H9 (cell line): Measurements from ENCODE around the gene CWC22. TPM values are rescaled to one million over a fixed set of nuclear protein-coding genes. Genes with fewer than 3 reads are reported as not detected.

ENCODE experiments used
- DNase-seq: peaks from one replicate; pipeline ENCODE4 v3.0.0-alpha.2; 2017
- H2AFZ ChIP-seq: one replicate; pipeline ENCODE4 v1.6.1; 2013; ENCODE audit warnings: mild to moderate bottlenecking, low read length, control low read depth, moderate library complexity
- H2AK5ac ChIP-seq: 2 replicates; pipeline ENCODE4 v1.6.1; 2013; ENCODE audit warnings: low read length, control low read depth, mixed read lengths; ENCODE audit not compliant: insufficient read length
- H2BK120ac ChIP-seq: one replicate; pipeline ENCODE4 v1.6.1; 2013; ENCODE audit warnings: low read depth, mild to moderate bottlenecking, low read length, control low read depth, inconsistent platforms; ENCODE audit not compliant: poor library complexity, severe bottlenecking
- H2BK12ac ChIP-seq: 2 replicates; pipeline ENCODE4 v1.6.1; 2013; ENCODE audit warnings: low read length, control low read depth, mixed read lengths, low read depth; ENCODE audit not compliant: insufficient read length
- H2BK15ac ChIP-seq: 2 replicates; pipeline ENCODE4 v1.6.1; 2013; ENCODE audit warnings: low read depth, low read length, control low read depth
- H2BK20ac ChIP-seq: one replicate; pipeline ENCODE4 v1.6.1; 2013; ENCODE audit warnings: low read depth, mild to moderate bottlenecking, low read length, control low read depth, inconsistent platforms; ENCODE audit not compliant: poor library complexity, severe bottlenecking
- H2BK5ac ChIP-seq: 2 replicates; pipeline ENCODE4 v1.6.1; 2013; ENCODE audit warnings: low read length, control low read depth, mixed read lengths; ENCODE audit not compliant: insufficient read length
- H3K14ac ChIP-seq: 2 replicates; pipeline ENCODE4 v1.6.1; 2013; ENCODE audit warnings: low read length, control low read depth; ENCODE audit not compliant: insufficient read depth
- H3K18ac ChIP-seq: 2 replicates; pipeline ENCODE4 v1.6.1; 2013; ENCODE audit warnings: low read depth, mild to moderate bottlenecking, mixed read lengths, low read length, control low read depth; ENCODE audit not compliant: insufficient read length
- H3K23ac ChIP-seq: 2 replicates; pipeline ENCODE4 v1.6.1; 2013; ENCODE audit warnings: low read length, control low read depth, mixed read lengths, low read depth; ENCODE audit not compliant: insufficient read length
- H3K23me2 ChIP-seq: 2 replicates; pipeline ENCODE4 v1.6.1; 2013; ENCODE audit warnings: low read depth, mild to moderate bottlenecking, mixed read lengths, low read length, control low read depth; ENCODE audit not compliant: insufficient read length, poor library complexity, severe bottlenecking
- H3K27ac ChIP-seq: 2 replicates; pipeline ENCODE4 v1.5.1; 2013; ENCODE audit warnings: low read length, control low read depth, mixed read lengths, low read depth; ENCODE audit not compliant: insufficient read length
- H3K27me3 ChIP-seq: 2 replicates; pipeline ENCODE4 v1.6.1; 2013; ENCODE audit warnings: low read length, control low read depth, inconsistent platforms; ENCODE audit not compliant: insufficient read depth
- H3K4ac ChIP-seq: 2 replicates; pipeline ENCODE4 v1.6.1; 2013; ENCODE audit warnings: low read depth, mild to moderate bottlenecking, control low read depth, inconsistent platforms, low read length, moderate library complexity
- H3K4me1 ChIP-seq: 2 replicates; pipeline ENCODE4 v1.6.1; 2013; ENCODE audit warnings: low read length, control low read depth, inconsistent platforms; ENCODE audit not compliant: insufficient read depth
- H3K4me2 ChIP-seq: 2 replicates; pipeline ENCODE4 v1.6.1; 2013; ENCODE audit warnings: low read length, control low read depth, mixed read lengths; ENCODE audit not compliant: insufficient read length, insufficient read depth
- H3K56ac ChIP-seq: 2 replicates; pipeline ENCODE4 v1.6.1; 2013; ENCODE audit warnings: low read depth, mild to moderate bottlenecking, mixed read lengths, low read length, control low read depth; ENCODE audit not compliant: insufficient read length
- H3K79me1 ChIP-seq: 2 replicates; pipeline ENCODE4 v1.6.1; 2013; ENCODE audit warnings: low read depth, mild to moderate bottlenecking, moderate library complexity, low read length, control low read depth, inconsistent platforms; ENCODE audit not compliant: insufficient read depth, poor library complexity, severe bottlenecking
- H3K79me2 ChIP-seq: 2 replicates; pipeline ENCODE4 v1.6.1; 2013; ENCODE audit warnings: low read length, control low read depth, inconsistent platforms; ENCODE audit not compliant: insufficient read depth
- H3K9ac ChIP-seq: 2 replicates; pipeline ENCODE4 v1.6.1; 2013; ENCODE audit warnings: low read length, control low read depth, mixed read lengths; ENCODE audit not compliant: insufficient read length; ENCODE audit errors: extremely low read depth
- H3K9me3 ChIP-seq: one replicate; pipeline ENCODE4 v1.6.1; 2013; ENCODE audit warnings: low read depth, low read length, inconsistent platforms; ENCODE audit not compliant: control insufficient read depth
- H3T11ph ChIP-seq: one replicate; pipeline ENCODE4 v1.6.1; 2013; ENCODE audit warnings: mild to moderate bottlenecking, low read length, control low read depth, inconsistent platforms
- H4K20me1 ChIP-seq: one replicate; pipeline ENCODE4 v1.6.1; 2013; ENCODE audit not compliant: control insufficient read depth, insufficient read length, insufficient read depth
- H4K5ac ChIP-seq: 2 replicates; pipeline ENCODE4 v1.6.1; 2013; ENCODE audit warnings: low read depth, mild to moderate bottlenecking, mixed read lengths, low read length, control low read depth; ENCODE audit not compliant: insufficient read length
- H4K8ac ChIP-seq: replicated peaks from 2 replicates; pipeline ENCODE4 v1.6.1; 2013; ENCODE audit warnings: low read length, control low read depth, mixed read lengths, low read depth; ENCODE audit not compliant: insufficient read length
- H4K91ac ChIP-seq: 2 replicates; pipeline ENCODE4 v1.6.1; 2013; ENCODE audit warnings: low read depth, mild to moderate bottlenecking, moderate library complexity, mixed read lengths, low read length, control low read depth; ENCODE audit not compliant: insufficient read length
- H3K27ac Mint-ChIP-seq, 3 experiments: 2 replicates in 2 of 3; 3 replicates in 1 of 3; pipeline ENCODE4 v1.8.0; 2020 to 2021; ENCODE audit warnings: mixed read lengths in 3 of 3, mild to moderate bottlenecking in 1 of 3, moderate library complexity in 1 of 3
- H3K27me3 Mint-ChIP-seq: 2 replicates; pipeline ENCODE4 v1.8.0; 2021; ENCODE audit warnings: low read depth, mild to moderate bottlenecking, moderate library complexity, mixed read lengths
- H3K36me3 Mint-ChIP-seq, 3 experiments: 2 replicates in 2 of 3; 3 replicates in 1 of 3; pipeline ENCODE4 v1.8.0; 2020 to 2021; ENCODE audit warnings: low read depth in 3 of 3, mixed read lengths in 3 of 3; ENCODE audit not compliant: insufficient read depth in 1 of 3
- H3K4me1 Mint-ChIP-seq, 2 experiments: 2 replicates each; pipeline ENCODE4 v1.8.0; 2020; ENCODE audit warnings: mixed read lengths in 2 of 2
- H3K4me3 Mint-ChIP-seq, 2 experiments: 2 replicates in 1 of 2; 3 replicates in 1 of 2; pipeline ENCODE4 v1.8.0; 2020 to 2021; ENCODE audit warnings: mild to moderate bottlenecking in 2 of 2, mixed read lengths in 2 of 2, moderate library complexity in 1 of 2
- H3K9me3 Mint-ChIP-seq, 2 experiments: 2 replicates in 1 of 2; 3 replicates in 1 of 2; pipeline ENCODE4 v1.8.0; 2020; ENCODE audit warnings: mild to moderate bottlenecking in 2 of 2, mixed read lengths in 2 of 2, moderate library complexity in 1 of 2
- CTCF ChIP-seq: fragments of 200-600 bp; sonication (generic); conservative IDR thresholded peaks from 3 replicates; pipeline ENCODE4 v1.8.0; 2021; ENCODE audit warnings: antibody characterized with exemption, mild to moderate bottlenecking
- WGBS: extraction: QIAGEN DNeasy Blood & Tissue Kit; methylation state at CpG from one replicate; pipeline ENCODE4 v1.1.7; 2013; ENCODE audit warnings: missing lambda C conversion rate, low lambda C conversion rate, mixed read lengths; ENCODE audit not compliant: insufficient read length; ENCODE audit errors: extremely low coverage; 5-methylcytosine and 5-hydroxymethylcytosine counted together
- total RNA-seq: library from RNA; stranded (reverse); gene quantifications from 2 replicates; pipeline ENCODE4 v1.2.1, GENCODE V29; 2021

Gene CWC22
- total RNA-seq, 1 experiment from 2014 or later = 43.4 TPM

- Histone ChIP-seq H3K14ac (no peak overlapping the region), H2AFZ (no peak overlapping the region), H3K27me3 (no peaks in the 10 kb centered on the region), H2BK5ac (no peak overlapping the region), H4K91ac (no peak overlapping the region), H3K23ac (no peak overlapping the region), H3K56ac (no peak overlapping the region), H3K4ac (no peak overlapping the region), H4K20me1 (no peaks in the 10 kb centered on the region), H4K8ac (no peak overlapping the region), H2BK12ac (no peak overlapping the region), H2AK5ac (no peak overlapping the region), H2BK120ac (no peak overlapping the region), H3T11ph (no peak overlapping the region), H2BK20ac (no peak overlapping the region), H3K18ac (no peak overlapping the region), H3K23me2 (no peaks in the 10 kb centered on the region), H3K27ac (no peak overlapping the region), H3K79me2 (no peaks in the 10 kb centered on the region), H3K79me1 (no peaks in the 10 kb centered on the region), H3K9ac (no peak overlapping the region), H3K4me1 (peaks cover 7% of the 10 kb centered on the region; the same call in 1 of the 2 replicates), H3K9me3 (no peaks in the 10 kb centered on the region), H3K4me2 (no peak overlapping the region), H2BK15ac (no peak overlapping the region), H4K5ac (no peak overlapping the region)
- no peak for TF ChIP-seq CTCF
- no peak for DNase-seq
- Mint-ChIP-seq H3K4me1 (peaks cover 15 to 18% of the 10 kb centered on the region in 2 experiments), H3K4me3 (no peak overlapping the region), H3K36me3 (no peaks in the 10 kb centered on the region), H3K27me3 (no peaks in the 10 kb centered on the region), H3K9me3 (no peaks in the 10 kb centered on the region), H3K27ac (no peak overlapping the region)
- no CpG with 5 or more reads among the region's 3 CpGs for WGBS
Observed at GRCh38 chr2:179911569-179911968, 95.5 kb downstream of the CWC22 start.
